Right lobe of liver (tissue), 4 donors: ENCODE results near the gene CBX6.

ENCODE experiments used
- POLR2A ChIP-seq: fragments of 450-650 bp; IDR thresholded peaks from one replicate; pipeline ENCODE4 v1.6.1; 2017; ENCODE audit warnings: antibody characterized with exemption, mild to moderate bottlenecking
- TF ChIP-seq, protein P1 (sequence below), 4 donors: fragments of 200-600 bp in 3 of 4; fragments of 450-650 bp in 1 of 4; IDR thresholded peaks; one replicate each; pipeline versions ENCODE4 v1.5.1 to v1.8.0; 2016 to 2022; ENCODE audit warnings: antibody characterized with exemption in 4 of 4, mild to moderate bottlenecking in 2 of 4
- donor health status: DM: no; HTN: no; CAD: no.
- donor health status: DM: no; HTN: no; CAD: no.
- donor health status: DM: no; HTN: yes; CAD: no.

DNA sequence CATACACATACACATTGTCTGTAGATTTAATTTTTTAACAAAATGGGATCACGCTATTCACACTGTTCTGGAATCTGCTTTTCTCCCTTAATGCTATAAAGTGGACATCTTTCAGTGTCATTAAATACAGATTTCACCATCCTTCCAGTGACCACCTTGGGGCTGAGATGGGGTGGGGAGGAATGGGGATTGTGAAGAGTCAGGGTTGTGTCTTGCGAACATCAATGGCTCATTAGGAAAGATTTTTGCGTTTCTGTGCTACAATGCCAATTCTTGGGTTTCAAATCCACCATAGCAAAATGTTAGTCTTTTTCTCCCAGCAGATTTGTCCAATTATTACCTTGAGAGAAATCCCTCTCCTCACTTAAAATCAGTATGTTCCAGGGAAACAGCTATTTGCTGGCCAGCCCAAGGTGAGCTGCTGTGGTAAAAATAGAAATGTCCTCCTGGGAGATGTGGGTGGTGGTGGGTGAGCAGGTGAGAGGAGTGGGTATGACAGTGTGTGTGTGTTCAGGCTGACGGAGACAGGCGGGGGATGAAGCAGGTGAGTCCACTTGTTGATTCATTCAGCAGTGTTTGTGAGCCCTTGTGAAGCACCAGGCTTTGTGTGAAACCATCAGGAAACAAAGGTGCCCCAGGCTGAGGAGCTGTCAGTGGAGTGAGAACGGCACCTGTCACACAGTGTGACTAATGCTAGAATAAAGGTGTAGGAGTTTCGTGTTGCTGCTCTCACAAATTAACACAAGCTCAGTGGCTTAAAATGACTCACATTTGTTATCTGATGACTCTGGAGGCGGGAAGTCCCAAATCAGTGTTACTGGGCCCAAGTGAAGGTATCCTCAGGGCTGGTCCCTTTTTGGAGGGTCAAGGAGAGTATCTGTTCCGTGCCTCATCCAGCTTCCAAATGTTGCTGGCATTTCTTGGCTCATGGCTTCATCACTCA lies 1.7 kb upstream of the CBX6 start:
- TF ChIP-seq, protein P1, sequence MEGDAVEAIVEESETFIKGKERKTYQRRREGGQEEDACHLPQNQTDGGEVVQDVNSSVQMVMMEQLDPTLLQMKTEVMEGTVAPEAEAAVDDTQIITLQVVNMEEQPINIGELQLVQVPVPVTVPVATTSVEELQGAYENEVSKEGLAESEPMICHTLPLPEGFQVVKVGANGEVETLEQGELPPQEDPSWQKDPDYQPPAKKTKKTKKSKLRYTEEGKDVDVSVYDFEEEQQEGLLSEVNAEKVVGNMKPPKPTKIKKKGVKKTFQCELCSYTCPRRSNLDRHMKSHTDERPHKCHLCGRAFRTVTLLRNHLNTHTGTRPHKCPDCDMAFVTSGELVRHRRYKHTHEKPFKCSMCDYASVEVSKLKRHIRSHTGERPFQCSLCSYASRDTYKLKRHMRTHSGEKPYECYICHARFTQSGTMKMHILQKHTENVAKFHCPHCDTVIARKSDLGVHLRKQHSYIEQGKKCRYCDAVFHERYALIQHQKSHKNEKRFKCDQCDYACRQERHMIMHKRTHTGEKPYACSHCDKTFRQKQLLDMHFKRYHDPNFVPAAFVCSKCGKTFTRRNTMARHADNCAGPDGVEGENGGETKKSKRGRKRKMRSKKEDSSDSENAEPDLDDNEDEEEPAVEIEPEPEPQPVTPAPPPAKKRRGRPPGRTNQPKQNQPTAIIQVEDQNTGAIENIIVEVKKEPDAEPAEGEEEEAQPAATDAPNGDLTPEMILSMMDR (IDR thresholded peaks at IDR 0.05), result no peak
- no peak for TF ChIP-seq POLR2A
